Dendritic cell treated with granulocyte-macrophage colony-stimulating factor and Interleukin-4, amounts not matched to agents 40 ng/mL and 50 ng/mL, for 4 days (primary cell): ENCODE measurements around the gene ECE2.

Source experiments
- H3K27ac Mint-ChIP-seq: one replicate; pipeline ENCODE4 v1.8.0; 2022; ENCODE audit warnings: mild to moderate bottlenecking, mixed read lengths
- H3K27me3 Mint-ChIP-seq: one replicate; pipeline ENCODE4 v1.8.0; 2022; ENCODE audit warnings: mild to moderate bottlenecking, mixed read lengths
- H3K36me3 Mint-ChIP-seq: one replicate; pipeline ENCODE4 v1.8.0; 2022; ENCODE audit warnings: low read depth, mixed read lengths
- H3K4me1 Mint-ChIP-seq: one replicate; pipeline ENCODE4 v1.8.0; 2022; ENCODE audit warnings: low read depth, mixed read lengths
- H3K4me3 Mint-ChIP-seq: one replicate; pipeline ENCODE4 v1.8.0; 2022; ENCODE audit warnings: mild to moderate bottlenecking, moderate library complexity, mixed read lengths
- H3K9me3 Mint-ChIP-seq: one replicate; pipeline ENCODE4 v1.8.0; 2022; ENCODE audit warnings: mixed read lengths
- intact Hi-C: fragments of 100-400 bp; cut with micrococcal nuclease; formaldehyde crosslinking; loops from one replicate; pipeline ENCODE4 v1.15.0; 2022

ECE2 gene

GRCh38 chr3:184300378-184300720 lies 24.5 kb downstream of the ECE2 start:
- peaks cover 24% of the 10 kb centered on the region for H3K4me1 Mint-ChIP-seq
- H3K4me3 Mint-ChIP-seq, result no peak overlapping the region
- no peak overlapping the region for H3K27ac Mint-ChIP-seq
- H3K36me3 Mint-ChIP-seq, result peaks cover 61% of the 10 kb centered on the region
- intact Hi-C loops, result no loop called here
- no peaks in the 10 kb centered on the region for H3K27me3 Mint-ChIP-seq
- H3K9me3 Mint-ChIP-seq, result no peaks in the 10 kb centered on the region

GRCh38 chr3:184305577-184305976 lies 29.8 kb downstream of the ECE2 start:
- H3K9me3 Mint-ChIP-seq, result no peaks in the 10 kb centered on the region
- H3K4me1 Mint-ChIP-seq, result peaks cover 12% of the 10 kb centered on the region
- no peak overlapping the region for H3K27ac Mint-ChIP-seq
- no peaks in the 10 kb centered on the region for H3K27me3 Mint-ChIP-seq
- intact Hi-C loops, result no loop called here
- H3K36me3 Mint-ChIP-seq, result peaks cover 96% of the 10 kb centered on the region
- no peak overlapping the region for H3K4me3 Mint-ChIP-seq

GRCh38 chr3:184306341-184306972 lies 30.6 kb downstream of the ECE2 start:
- Mint-ChIP-seq H3K4me1 (peaks cover 5% of the 10 kb centered on the region), H3K27ac (no peak overlapping the region), H3K36me3 (peaks cover 87% of the 10 kb centered on the region), H3K9me3 (no peaks in the 10 kb centered on the region), H3K27me3 (no peaks in the 10 kb centered on the region), H3K4me3 (no peak overlapping the region)
- intact Hi-C loops, result no loop called here

GRCh38 chr3:184307915-184308314 lies 32.1 kb downstream of the ECE2 start:
- Mint-ChIP-seq H3K4me3 (no peak overlapping the region), H3K27me3 (no peaks in the 10 kb centered on the region), H3K27ac (no peak overlapping the region), H3K9me3 (no peaks in the 10 kb centered on the region), H3K4me1 (no peaks in the 10 kb centered on the region), H3K36me3 (peaks cover 72% of the 10 kb centered on the region)
- intact Hi-C loops, result no loop called here

GRCh38 chr3:184308744-184309143 lies 32.9 kb downstream of the ECE2 start:
- no peak overlapping the region for H3K4me3 Mint-ChIP-seq

GRCh38 chr3:184311633-184312032 lies 35.8 kb downstream of the ECE2 start:
- intact Hi-C loops, result no loop called here
- Mint-ChIP-seq H3K36me3 (peaks cover 50% of the 10 kb centered on the region), H3K27ac (no peak overlapping the region), H3K4me1 (peaks cover 9% of the 10 kb centered on the region), H3K27me3 (no peaks in the 10 kb centered on the region), H3K4me3 (no peak overlapping the region), H3K9me3 (no peaks in the 10 kb centered on the region)

More at GRCh38 chr3:184308744-184309143, 32.9 kb downstream of the ECE2 start:
- intact Hi-C loops, result no loop called here
- Mint-ChIP-seq H3K9me3 (no peaks in the 10 kb centered on the region), H3K27ac (no peak overlapping the region), H3K27me3 (no peaks in the 10 kb centered on the region), H3K4me1 (no peaks in the 10 kb centered on the region), H3K36me3 (peaks cover 64% of the 10 kb centered on the region)

- no peaks in the 10 kb centered on the region for H3K27me3 Mint-ChIP-seq
- peaks cover 49% of the 10 kb centered on the region for H3K36me3 Mint-ChIP-seq
- H3K4me3 Mint-ChIP-seq, result peak within 1 kb of the TSS; percentile 80
- no peaks in the 10 kb centered on the region for H3K9me3 Mint-ChIP-seq
- H3K27ac Mint-ChIP-seq, result peak within 1 kb of the TSS; percentile 72
- H3K4me1 Mint-ChIP-seq, result peaks cover 34% of the 10 kb centered on the region
- intact Hi-C loops, result loop anchor here (1.0 kb wide), 1 partner anchor 15 kb away; the partner anchor contains the start of gene PSMD2
Measured at GRCh38 chr3:184314363-184314699, 38.5 kb downstream of the ECE2 start, which contains the start of gene EIF4G1. Gene EIF4G1 (plus strand): TSS chr3:184314606. CDS start chr3:184315797, 1,191 bp downstream.

GRCh38 chr3:184314700-184315542 lies 39.1 kb downstream of the ECE2 start:
- Mint-ChIP-seq H3K27ac (peak overlapping the region; percentile 72), H3K27me3 (no peaks in the 10 kb centered on the region), H3K4me3 (peak overlapping the region; percentile 80), H3K36me3 (peaks cover 44% of the 10 kb centered on the region), H3K9me3 (no peaks in the 10 kb centered on the region), H3K4me1 (peaks cover 40% of the 10 kb centered on the region)
- intact Hi-C loops, result loop anchor here (1.0 kb wide), 1 partner anchor 16 kb away; the partner anchor contains the start of gene PSMD2

GRCh38 chr3:184315543-184315867 lies 39.7 kb downstream of the ECE2 start:
- peak overlapping the region; percentile 80 for H3K4me3 Mint-ChIP-seq
- no peaks in the 10 kb centered on the region for H3K9me3 Mint-ChIP-seq
- H3K27me3 Mint-ChIP-seq, result no peaks in the 10 kb centered on the region
- H3K27ac Mint-ChIP-seq, result peak overlapping the region; percentile 72
- intact Hi-C loops, result no loop called here
- peaks cover 46% of the 10 kb centered on the region for H3K4me1 Mint-ChIP-seq
- H3K36me3 Mint-ChIP-seq, result peaks cover 46% of the 10 kb centered on the region

GRCh38 chr3:184315871-184316661 lies 40.2 kb downstream of the ECE2 start:
- H3K27ac Mint-ChIP-seq, result peak overlapping the region; percentile 72
- H3K9me3 Mint-ChIP-seq, result no peaks in the 10 kb centered on the region
- H3K36me3 Mint-ChIP-seq, result peaks cover 52% of the 10 kb centered on the region
- peak overlapping the region; percentile 80 for H3K4me3 Mint-ChIP-seq
- intact Hi-C loops, result no loop called here
- H3K4me1 Mint-ChIP-seq, result peaks cover 51% of the 10 kb centered on the region
- H3K27me3 Mint-ChIP-seq, result no peaks in the 10 kb centered on the region

- no peaks in the 10 kb centered on the region for H3K9me3 Mint-ChIP-seq
- peak overlapping the region; percentile 72 for H3K27ac Mint-ChIP-seq
- peaks cover 59% of the 10 kb centered on the region for H3K36me3 Mint-ChIP-seq
- H3K27me3 Mint-ChIP-seq, result no peaks in the 10 kb centered on the region
- peaks cover 59% of the 10 kb centered on the region for H3K4me1 Mint-ChIP-seq
- intact Hi-C loops, result no loop called here
- H3K4me3 Mint-ChIP-seq, result peak overlapping the region; percentile 80
Measured at GRCh38 chr3:184316792-184317191, 41.0 kb downstream of the ECE2 start.

GRCh38 chr3:184317201-184317600 lies 41.4 kb downstream of the ECE2 start:
- peak overlapping the region; percentile 80 for H3K4me3 Mint-ChIP-seq
- peak overlapping the region; percentile 72 for H3K27ac Mint-ChIP-seq
- peaks cover 63% of the 10 kb centered on the region for H3K4me1 Mint-ChIP-seq
- no peaks in the 10 kb centered on the region for H3K9me3 Mint-ChIP-seq
- intact Hi-C loops, result no loop called here
- no peaks in the 10 kb centered on the region for H3K27me3 Mint-ChIP-seq
- peaks cover 63% of the 10 kb centered on the region for H3K36me3 Mint-ChIP-seq

GRCh38 chr3:184320104-184320445 lies 44.3 kb downstream of the ECE2 start:
- peaks cover 92% of the 10 kb centered on the region for H3K36me3 Mint-ChIP-seq
- intact Hi-C loops, result no loop called here
- peaks cover 79% of the 10 kb centered on the region for H3K4me1 Mint-ChIP-seq
- no peaks in the 10 kb centered on the region for H3K9me3 Mint-ChIP-seq
- H3K27me3 Mint-ChIP-seq, result no peaks in the 10 kb centered on the region
- peak overlapping the region; percentile 80 for H3K27ac Mint-ChIP-seq
- peak overlapping the region; percentile 56 for H3K4me3 Mint-ChIP-seq

- intact Hi-C loops, result no loop called here
- peak overlapping the region; percentile 80 for H3K27ac Mint-ChIP-seq
- H3K9me3 Mint-ChIP-seq, result no peaks in the 10 kb centered on the region
- peaks cover 92% of the 10 kb centered on the region for H3K36me3 Mint-ChIP-seq
- peaks cover 69% of the 10 kb centered on the region for H3K4me1 Mint-ChIP-seq
- H3K27me3 Mint-ChIP-seq, result no peaks in the 10 kb centered on the region
- H3K4me3 Mint-ChIP-seq, result peak overlapping the region; percentile 46
Measured at GRCh38 chr3:184321666-184322065, 45.8 kb downstream of the ECE2 start.
